ENCODE results near the gene GASK1A.

Gene GASK1A

DNA sequence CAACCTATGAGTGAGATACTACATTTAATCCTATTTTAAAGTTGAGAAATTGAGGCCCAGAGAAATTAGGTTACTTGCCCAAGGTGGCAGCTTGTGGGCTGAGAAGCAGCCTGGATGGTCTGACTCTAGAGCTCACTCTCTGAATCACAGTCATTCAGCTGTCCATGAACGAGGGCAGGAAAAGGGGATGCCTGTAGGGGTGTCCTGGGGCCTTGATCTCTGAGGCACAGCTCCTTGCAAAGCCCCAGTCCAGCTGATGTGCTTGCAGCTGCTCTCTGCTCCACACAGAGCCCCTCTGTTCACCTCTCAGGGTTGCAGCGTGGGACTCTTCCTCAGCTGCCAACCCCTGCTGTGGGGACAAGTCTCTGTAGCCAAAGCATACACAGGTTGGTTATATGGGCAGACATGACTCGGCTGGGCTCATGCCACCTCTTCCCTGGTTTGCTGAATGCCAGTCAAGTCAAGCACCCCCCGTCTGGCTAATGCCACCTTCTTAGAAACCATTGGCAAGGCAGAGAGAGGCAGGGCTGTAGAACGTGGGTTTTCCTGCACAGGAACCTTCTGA lies 56.8 kb downstream of the GASK1A start:
- no peak overlapping the region for H3K4me2 ChIP-seq (ENCODE audit: low read length, poor library complexity, severe bottlenecking)
- no peak overlapping the region for H4K8ac ChIP-seq (ENCODE audit: low read length)
- no peak overlapping the region for H3K14ac ChIP-seq (ENCODE audit: low read length in 2 of 2)
- H3K18ac ChIP-seq (ENCODE audit: low read depth in 1 of 2, low read length in 2 of 2) = no peak overlapping the region
- no peak overlapping the region for H3K4ac ChIP-seq (ENCODE audit: low read depth in 1 of 2, low read length in 2 of 2)
- no peak overlapping the region for H2AFZ ChIP-seq (ENCODE audit: low read depth, low read length)
- no peak overlapping the region for H3K9ac ChIP-seq (ENCODE audit: low read length)
- WGBS = 59% methylated on average over 5 of the region's 5 CpGs
- H3K4me1 ChIP-seq (ENCODE audit: control insufficient read depth, insufficient read depth, low read depth, low read length) = no peaks in the 10 kb centered on the region
- H2AK5ac ChIP-seq (ENCODE audit: low read length, severe bottlenecking) = no peak overlapping the region
- peaks cover 7 to 12% of the 10 kb centered on the region in 2 experiments for H3K27me3 ChIP-seq (ENCODE audit: control insufficient read depth in 1 of 2, insufficient read depth in 1 of 2, low read length in 2 of 2)
- H3K79me1 ChIP-seq (replicated peaks; ENCODE audit: low read length, poor library complexity, severe bottlenecking) = no peaks in the 10 kb centered on the region
- no peak overlapping the region for H2BK15ac ChIP-seq (ENCODE audit: low read depth, poor library complexity, severe bottlenecking)
- H3K36me3 ChIP-seq (ENCODE audit: control insufficient read depth in 1 of 2, insufficient read depth in 2 of 2, low read depth in 1 of 2, low read length in 2 of 2) = no peaks in the 10 kb centered on the region
- no peak overlapping the region for H2BK120ac ChIP-seq (ENCODE audit: low read depth, low read length)
- no peak overlapping the region for H3K4me3 ChIP-seq (ENCODE audit: insufficient read depth in 1 of 2, low read depth in 1 of 2, low read length in 2 of 2)
- no peak overlapping the region for H4K91ac ChIP-seq (ENCODE audit: low read length)
- no peaks in the 10 kb centered on the region for H3K9me3 ChIP-seq (ENCODE audit: control insufficient read depth, low read length)
- no peak overlapping the region for H2BK12ac ChIP-seq (ENCODE audit: low read length in 2 of 2)
- no peak overlapping the region for H3K27ac ChIP-seq (ENCODE audit: low read length, poor library complexity, severe bottlenecking)
- DNase-seq = no peak
- no peak overlapping the region for H2BK5ac ChIP-seq (ENCODE audit: low read depth, low read length, poor library complexity, severe bottlenecking)
- no peak overlapping the region for H3K23ac ChIP-seq (ENCODE audit: low read length in 2 of 2)

DNA sequence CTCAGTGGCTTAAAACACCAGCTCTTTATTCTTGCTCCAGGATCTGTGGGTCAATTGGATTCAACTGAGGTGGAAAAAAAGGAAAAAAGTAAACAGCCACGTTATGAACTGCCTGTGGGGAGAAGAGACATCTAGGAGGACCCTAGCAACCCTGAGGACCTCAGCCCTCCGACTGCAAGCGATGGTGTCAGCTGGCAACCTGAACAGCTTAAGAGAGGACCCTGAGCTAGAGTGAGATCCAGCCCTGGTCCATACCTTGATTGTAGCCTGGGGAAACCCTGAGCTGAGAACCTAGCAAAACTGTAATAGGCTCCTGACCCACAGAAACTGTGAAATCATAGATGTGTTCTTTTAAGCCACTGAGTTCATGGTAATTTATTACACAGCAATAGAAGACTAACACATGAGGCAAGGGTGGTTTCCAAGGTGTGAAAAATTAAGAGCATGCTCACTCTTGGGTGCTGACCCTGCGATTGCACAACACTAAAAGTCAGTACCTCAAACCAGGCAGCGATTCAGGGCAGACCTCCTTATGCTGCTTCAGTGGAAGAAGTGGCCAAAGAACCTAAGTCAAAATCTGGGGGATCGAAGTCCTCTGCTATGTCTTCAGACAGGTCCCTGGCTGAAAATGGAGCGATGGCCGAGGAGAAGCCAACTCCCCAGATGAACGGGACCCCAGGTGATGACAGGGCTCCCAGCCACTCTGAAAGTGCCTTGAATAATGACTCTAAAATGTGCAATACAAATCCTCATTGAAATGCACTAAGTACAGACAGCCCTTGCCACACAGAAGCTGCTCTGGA lies 57.7 kb downstream of the GASK1A start:
- H3K4me2 ChIP-seq (ENCODE audit: low read length, poor library complexity, severe bottlenecking) = no peak overlapping the region
- DNase-seq = no peak
- peaks cover 7 to 12% of the 10 kb centered on the region in 2 experiments for H3K27me3 ChIP-seq (ENCODE audit: control insufficient read depth in 1 of 2, insufficient read depth in 1 of 2, low read length in 2 of 2)
- WGBS = 79% methylated on average over 9 of the region's 9 CpGs
- H3K14ac ChIP-seq (ENCODE audit: low read length in 2 of 2) = no peak overlapping the region
- no peak overlapping the region for H2BK12ac ChIP-seq (ENCODE audit: low read length in 2 of 2)
- H2BK15ac ChIP-seq (ENCODE audit: low read depth, poor library complexity, severe bottlenecking) = no peak overlapping the region
- no peaks in the 10 kb centered on the region for H3K4me1 ChIP-seq (ENCODE audit: control insufficient read depth, insufficient read depth, low read depth, low read length)
- H4K91ac ChIP-seq (ENCODE audit: low read length) = no peak overlapping the region
- H3K79me1 ChIP-seq (replicated peaks; ENCODE audit: low read length, poor library complexity, severe bottlenecking) = no peaks in the 10 kb centered on the region
- no peak overlapping the region for H3K9ac ChIP-seq (ENCODE audit: low read length)
- no peak overlapping the region for H3K27ac ChIP-seq (ENCODE audit: low read length, poor library complexity, severe bottlenecking)
- H2BK5ac ChIP-seq (ENCODE audit: low read depth, low read length, poor library complexity, severe bottlenecking) = no peak overlapping the region
- no peak overlapping the region for H2BK120ac ChIP-seq (ENCODE audit: low read depth, low read length)
- no peak overlapping the region for H3K23ac ChIP-seq (ENCODE audit: low read length in 2 of 2)
- no peak overlapping the region for H3K18ac ChIP-seq (ENCODE audit: low read depth in 1 of 2, low read length in 2 of 2)
- H3K4ac ChIP-seq (ENCODE audit: low read depth in 1 of 2, low read length in 2 of 2) = no peak overlapping the region
- H2AK5ac ChIP-seq (ENCODE audit: low read length, severe bottlenecking) = no peak overlapping the region
- no peaks in the 10 kb centered on the region for H3K9me3 ChIP-seq (ENCODE audit: control insufficient read depth, low read length)
- H3K36me3 ChIP-seq (ENCODE audit: control insufficient read depth in 1 of 2, insufficient read depth in 2 of 2, low read depth in 1 of 2, low read length in 2 of 2) = no peaks in the 10 kb centered on the region
- H2AFZ ChIP-seq (ENCODE audit: low read depth, low read length) = no peak overlapping the region
- H4K8ac ChIP-seq (ENCODE audit: low read length) = no peak overlapping the region
- no peak overlapping the region for H3K4me3 ChIP-seq (ENCODE audit: insufficient read depth in 1 of 2, low read depth in 1 of 2, low read length in 2 of 2)

DNA sequence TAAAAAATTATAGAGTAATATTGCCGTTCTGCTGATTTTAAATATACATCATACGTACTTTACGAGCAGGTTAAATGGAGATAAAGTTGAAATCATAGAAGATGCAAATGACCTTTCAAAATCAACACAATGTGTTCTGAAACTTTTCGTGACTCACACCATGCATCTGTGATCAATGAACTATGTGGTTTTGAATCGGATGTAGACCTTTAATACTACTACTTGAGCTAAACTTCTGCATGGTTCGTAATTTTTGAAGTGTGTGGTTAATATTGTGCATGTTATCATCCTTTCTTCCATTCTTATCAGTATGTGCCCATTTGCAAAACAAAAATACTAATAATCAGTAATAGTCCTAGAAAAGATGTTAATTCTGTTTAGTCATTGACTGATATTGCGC lies 58.9 kb downstream of the GASK1A start:
- no peak overlapping the region for H2BK120ac ChIP-seq (ENCODE audit: low read depth, low read length)
- H3K4me1 ChIP-seq (ENCODE audit: control insufficient read depth, insufficient read depth, low read depth, low read length) = no peaks in the 10 kb centered on the region
- H3K14ac ChIP-seq (ENCODE audit: low read length in 2 of 2) = no peak overlapping the region
- no peaks in the 10 kb centered on the region for H3K79me1 ChIP-seq (replicated peaks; ENCODE audit: low read length, poor library complexity, severe bottlenecking)
- no peak for DNase-seq
- no peak overlapping the region for H3K4me3 ChIP-seq (ENCODE audit: insufficient read depth in 1 of 2, low read depth in 1 of 2, low read length in 2 of 2)
- H2BK12ac ChIP-seq (ENCODE audit: low read length in 2 of 2) = no peak overlapping the region
- no peak overlapping the region for H2BK15ac ChIP-seq (ENCODE audit: low read depth, poor library complexity, severe bottlenecking)
- no peak overlapping the region for H2BK5ac ChIP-seq (ENCODE audit: low read depth, low read length, poor library complexity, severe bottlenecking)
- no peak overlapping the region for H3K4me2 ChIP-seq (ENCODE audit: low read length, poor library complexity, severe bottlenecking)
- no peak overlapping the region for H3K9ac ChIP-seq (ENCODE audit: low read length)
- WGBS = 88% methylated on average over 5 of the region's 7 CpGs
- H4K8ac ChIP-seq (ENCODE audit: low read length) = no peak overlapping the region
- H2AK5ac ChIP-seq (ENCODE audit: low read length, severe bottlenecking) = no peak overlapping the region
- H3K9me3 ChIP-seq (ENCODE audit: control insufficient read depth, low read length) = no peaks in the 10 kb centered on the region
- H3K27ac ChIP-seq (ENCODE audit: low read length, poor library complexity, severe bottlenecking) = no peak overlapping the region
- peaks cover 7 to 12% of the 10 kb centered on the region in 2 experiments for H3K27me3 ChIP-seq (ENCODE audit: control insufficient read depth in 1 of 2, insufficient read depth in 1 of 2, low read length in 2 of 2)
- H2AFZ ChIP-seq (ENCODE audit: low read depth, low read length) = no peak overlapping the region
- H3K18ac ChIP-seq (ENCODE audit: low read depth in 1 of 2, low read length in 2 of 2) = no peak overlapping the region
- no peaks in the 10 kb centered on the region for H3K36me3 ChIP-seq (ENCODE audit: control insufficient read depth in 1 of 2, insufficient read depth in 2 of 2, low read depth in 1 of 2, low read length in 2 of 2)
- no peak overlapping the region for H3K4ac ChIP-seq (ENCODE audit: low read depth in 1 of 2, low read length in 2 of 2)
- no peak overlapping the region for H4K91ac ChIP-seq (ENCODE audit: low read length)
- no peak overlapping the region for H3K23ac ChIP-seq (ENCODE audit: low read length in 2 of 2)

DNA sequence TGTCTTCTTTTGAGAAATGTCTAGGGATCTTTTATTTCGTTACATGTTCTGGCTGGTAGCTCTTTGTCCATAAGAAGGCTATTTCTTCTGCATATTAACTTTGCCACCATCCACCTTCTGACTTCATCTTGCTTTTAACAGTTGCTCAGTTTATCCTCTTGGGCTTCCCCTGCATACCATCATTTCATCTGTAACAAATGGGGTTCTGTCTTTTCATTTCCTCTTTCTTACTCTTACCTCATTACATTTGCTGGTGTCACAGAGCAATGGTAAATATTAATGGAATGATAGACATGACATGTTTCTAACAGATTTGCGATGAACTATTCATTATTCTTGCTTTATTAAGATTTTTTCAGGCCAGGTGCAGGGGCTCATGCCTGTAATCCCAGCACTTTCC lies 62.4 kb downstream of the GASK1A start:
- Histone ChIP-seq H3K36me3 (ENCODE audit: control insufficient read depth in 1 of 2, insufficient read depth in 2 of 2, low read depth in 1 of 2, low read length in 2 of 2) (no peaks in the 10 kb centered on the region), H2BK15ac (ENCODE audit: low read depth, poor library complexity, severe bottlenecking) (no peak overlapping the region), H3K27me3 (ENCODE audit: control insufficient read depth in 1 of 2, insufficient read depth in 1 of 2, low read length in 2 of 2) (peaks cover 3 to 7% of the 10 kb centered on the region in 2 experiments), H3K9ac (ENCODE audit: low read length) (no peak overlapping the region), H3K9me3 (ENCODE audit: control insufficient read depth, low read length) (peaks cover 25% of the 10 kb centered on the region), H3K4me1 (ENCODE audit: control insufficient read depth, insufficient read depth, low read depth, low read length) (no peaks in the 10 kb centered on the region), H3K14ac (ENCODE audit: low read length in 2 of 2) (no peak overlapping the region), H2BK5ac (ENCODE audit: low read depth, low read length, poor library complexity, severe bottlenecking) (no peak overlapping the region), H3K4me3 (ENCODE audit: insufficient read depth in 1 of 2, low read depth in 1 of 2, low read length in 2 of 2) (no peak overlapping the region), H2BK120ac (ENCODE audit: low read depth, low read length) (no peak overlapping the region), H3K79me1 (replicated peaks; ENCODE audit: low read length, poor library complexity, severe bottlenecking) (no peaks in the 10 kb centered on the region), H2AK5ac (ENCODE audit: low read length, severe bottlenecking) (no peak overlapping the region), H2AFZ (ENCODE audit: low read depth, low read length) (no peak overlapping the region), H3K4me2 (ENCODE audit: low read length, poor library complexity, severe bottlenecking) (no peak overlapping the region), H3K4ac (ENCODE audit: low read depth in 1 of 2, low read length in 2 of 2) (no peak overlapping the region), H4K8ac (ENCODE audit: low read length) (no peak overlapping the region), H3K27ac (ENCODE audit: low read length, poor library complexity, severe bottlenecking) (no peak overlapping the region), H3K18ac (ENCODE audit: low read depth in 1 of 2, low read length in 2 of 2) (no peak overlapping the region), H2BK12ac (ENCODE audit: low read length in 2 of 2) (no peak overlapping the region), H4K91ac (ENCODE audit: low read length) (no peak overlapping the region), H3K23ac (ENCODE audit: low read length in 2 of 2) (no peak overlapping the region)
- DNase-seq = no peak
- WGBS = 85% methylated on average over 2 of the region's 2 CpGs
